GM21526 (cell line): ENCODE results near the gene NCOR1.
"Not testable (repeated sequence)": the region's sequence is repeated elsewhere in the genome, so short reads cannot be mapped to it uniquely, and the experiment has no call there.

ENCODE experiments used
- ATAC-seq: cut with Tn5 transposase; IDR thresholded peaks from one replicate; pipeline ENCODE4 v1.9.1; 2021; ENCODE audit warnings: moderate library complexity; ENCODE audit not compliant: unreplicated experiment, low FRiP score

NCOR1 gene

DNA sequence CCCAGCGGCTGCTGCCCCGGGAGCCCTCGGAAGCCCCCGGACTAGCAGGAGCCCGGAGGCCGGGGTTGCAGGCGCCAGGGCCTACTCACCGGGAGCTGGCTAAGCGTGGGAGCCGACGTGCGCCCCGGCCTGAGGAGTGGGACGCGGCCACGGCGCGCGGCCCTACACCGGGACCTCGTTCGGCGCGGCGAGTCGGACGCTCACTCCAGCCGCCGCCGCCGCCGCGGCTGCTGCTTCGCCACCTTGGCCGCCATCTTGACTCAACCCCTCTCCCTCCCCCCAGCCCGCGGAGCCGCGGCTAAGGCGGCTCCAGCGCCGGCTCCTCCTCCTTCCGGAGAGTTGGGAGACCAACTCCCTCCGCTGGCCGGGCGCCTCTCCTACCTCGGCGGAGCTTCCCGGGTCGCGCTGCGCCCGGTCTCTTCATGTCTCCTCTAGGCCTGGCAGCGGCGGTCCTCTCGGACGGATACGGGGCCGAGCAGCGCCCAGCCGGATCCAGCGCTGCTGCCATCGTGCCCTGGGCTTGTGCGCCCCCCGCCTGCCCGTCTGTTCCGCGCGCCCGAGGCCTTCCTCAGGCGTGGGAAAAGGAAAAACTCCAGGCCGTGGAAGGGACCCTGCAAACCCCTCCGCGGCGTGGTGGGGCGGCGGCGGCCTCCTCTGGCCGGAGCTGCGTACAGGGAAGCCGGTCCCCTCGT lies at the start of gene NCOR1:
Gene NCOR1 (minus strand): TSS at position 262 of the 692 bp plus-strand sequence. CDS start 20,965 bp downstream, outside the sequence.
- ATAC-seq = peak; percentile 65

DNA sequence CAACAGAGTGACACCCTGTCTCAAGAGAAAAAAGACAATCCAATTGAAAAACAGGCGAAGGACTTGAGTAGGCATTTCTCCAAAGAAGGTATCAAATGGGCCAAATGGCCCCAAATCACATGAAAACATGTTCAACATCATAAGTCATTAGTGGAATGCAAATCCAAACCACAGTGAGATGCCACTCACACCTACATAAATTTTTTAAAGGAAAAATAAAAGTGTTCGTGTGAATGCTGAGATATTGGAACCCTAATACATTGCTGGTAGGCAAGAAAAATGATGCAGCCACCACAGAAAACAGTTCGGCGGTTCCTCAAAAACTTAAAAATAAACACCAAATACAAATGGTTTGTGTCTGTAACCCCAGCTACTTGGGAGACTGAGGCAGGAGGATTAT lies 46.9 kb upstream of the NCOR1 start:
- no peak for ATAC-seq

DNA sequence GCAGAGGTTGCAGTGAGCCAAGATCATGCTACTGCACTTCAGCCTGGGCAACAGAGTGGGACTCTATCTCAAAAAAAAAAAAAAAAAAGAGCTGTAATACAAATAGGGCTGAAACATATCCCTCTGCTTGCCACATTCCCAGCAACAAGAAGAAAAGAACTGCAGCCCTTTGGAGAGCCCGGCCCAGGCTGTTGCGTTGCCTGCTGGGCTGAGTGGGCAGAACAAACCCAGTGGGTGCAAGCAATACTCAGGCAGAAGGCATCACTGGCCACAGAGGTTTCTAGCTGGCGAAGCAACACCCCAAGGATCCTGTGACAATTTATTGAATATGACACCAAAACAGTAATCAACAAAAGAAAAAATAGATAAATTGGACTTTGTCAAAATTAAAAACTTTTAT lies 45.7 kb upstream of the NCOR1 start:
- ATAC-seq = no peak

DNA sequence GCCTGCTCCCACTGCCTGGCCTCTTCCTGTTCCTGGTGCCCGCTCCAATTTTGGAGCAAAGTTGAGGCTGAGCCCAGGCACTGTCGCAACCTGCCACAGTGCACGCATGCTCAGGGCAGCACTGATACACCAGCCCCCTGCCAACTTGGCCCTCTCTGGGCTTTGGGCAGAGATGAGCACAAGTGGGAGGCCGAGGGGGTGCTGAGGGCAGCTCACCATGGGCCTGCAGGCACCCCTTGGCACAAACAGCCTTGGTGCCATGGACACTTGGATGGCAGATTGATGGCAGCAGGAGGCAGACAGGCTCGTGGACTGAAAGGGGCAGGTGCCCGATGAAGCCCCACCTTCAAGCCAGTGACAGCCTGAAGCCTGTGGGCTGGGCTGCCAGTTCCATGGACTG lies 44.6 kb upstream of the NCOR1 start:
- ATAC-seq = no peak

DNA sequence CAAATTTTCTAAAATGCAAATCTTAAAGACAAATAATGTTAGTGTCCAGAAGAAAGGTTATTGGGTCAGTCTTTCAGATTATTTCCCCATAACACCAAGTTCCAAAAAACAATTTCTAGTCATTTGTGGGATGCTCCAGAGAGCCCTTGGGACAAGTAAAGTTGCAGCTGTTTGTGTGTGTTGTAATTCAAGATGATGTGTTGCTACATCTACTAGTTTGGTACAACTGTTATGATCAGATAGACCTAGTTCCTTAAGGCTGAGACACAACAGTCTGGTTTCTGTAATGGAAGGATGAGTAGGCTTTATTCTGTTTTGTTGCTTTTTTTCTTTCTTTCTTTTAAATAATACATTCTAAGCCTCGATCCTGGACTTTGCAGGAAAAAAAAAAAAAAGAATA lies 43.6 kb upstream of the NCOR1 start:
- no peak for ATAC-seq

DNA sequence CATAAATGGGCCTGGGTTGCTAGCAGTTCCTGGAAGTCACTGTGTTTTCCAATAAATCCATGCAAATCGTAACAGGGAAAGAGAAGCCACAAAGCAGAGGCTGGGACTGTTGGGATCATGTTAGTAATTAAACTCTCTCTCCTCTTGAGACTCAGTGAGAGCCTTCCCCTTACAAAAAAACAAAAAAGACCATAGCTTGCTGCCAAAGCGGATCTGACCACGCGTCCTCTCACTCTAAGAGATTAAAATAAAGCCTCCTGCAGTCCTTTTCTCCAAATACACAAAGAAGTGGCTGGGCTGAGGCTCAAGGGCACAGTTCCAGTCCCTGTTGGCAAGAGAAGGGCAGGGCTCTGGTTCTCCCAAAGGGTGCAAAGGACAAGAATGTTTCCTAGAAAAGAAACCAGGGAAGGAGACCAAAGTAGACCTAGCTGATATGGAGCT lies 40.2 kb upstream of the NCOR1 start:
- no peak for ATAC-seq

DNA sequence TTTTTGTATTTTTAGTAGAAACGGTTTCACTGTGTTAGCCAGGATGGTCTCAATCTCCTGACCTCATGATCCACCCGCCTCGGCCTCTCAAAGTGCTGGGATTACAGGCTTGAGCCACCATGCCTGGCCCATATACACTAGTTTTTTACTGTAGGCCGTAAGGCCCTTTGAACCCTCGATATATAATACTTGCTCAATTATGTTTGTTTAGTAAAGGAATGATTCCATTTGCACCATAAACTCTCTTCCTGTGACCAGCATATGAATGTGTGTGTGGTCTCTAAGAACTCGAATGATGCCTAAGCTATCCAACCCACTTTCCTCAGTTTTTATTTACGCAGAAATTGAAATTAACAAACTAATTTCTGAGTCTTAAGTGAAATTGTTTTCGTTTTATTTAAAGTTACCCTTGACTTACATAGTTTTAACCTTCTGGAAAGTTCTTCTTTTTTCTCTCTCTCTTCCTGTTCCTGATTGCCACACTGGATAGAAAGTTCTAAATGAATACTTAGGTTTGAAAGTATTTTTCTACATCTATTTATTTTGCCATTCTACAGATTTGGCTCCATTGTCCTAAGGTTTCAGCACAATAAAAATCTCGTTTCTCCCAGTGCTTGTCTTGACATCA lies 39.6 kb upstream of the NCOR1 start:
- ATAC-seq = no peak

DNA sequence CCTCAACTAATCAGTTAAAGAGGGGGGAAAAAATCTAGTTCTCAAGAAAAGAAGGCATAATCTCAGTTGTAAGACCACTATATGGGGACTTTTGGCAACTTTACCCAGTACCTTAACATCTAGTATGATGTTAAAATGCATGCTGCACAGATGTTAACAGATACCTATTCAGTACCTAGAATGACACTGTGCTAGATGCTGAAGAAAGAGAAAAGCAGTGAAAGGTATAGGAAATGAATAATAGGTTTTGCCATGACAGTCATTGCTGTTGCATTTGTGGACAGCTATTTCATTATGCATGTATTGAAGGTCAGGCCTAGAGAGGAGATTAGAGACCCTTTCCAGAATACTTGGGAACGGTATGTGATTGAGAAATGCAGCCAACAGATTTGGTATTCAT lies 36.2 kb upstream of the NCOR1 start:
- ATAC-seq = no peak

DNA sequence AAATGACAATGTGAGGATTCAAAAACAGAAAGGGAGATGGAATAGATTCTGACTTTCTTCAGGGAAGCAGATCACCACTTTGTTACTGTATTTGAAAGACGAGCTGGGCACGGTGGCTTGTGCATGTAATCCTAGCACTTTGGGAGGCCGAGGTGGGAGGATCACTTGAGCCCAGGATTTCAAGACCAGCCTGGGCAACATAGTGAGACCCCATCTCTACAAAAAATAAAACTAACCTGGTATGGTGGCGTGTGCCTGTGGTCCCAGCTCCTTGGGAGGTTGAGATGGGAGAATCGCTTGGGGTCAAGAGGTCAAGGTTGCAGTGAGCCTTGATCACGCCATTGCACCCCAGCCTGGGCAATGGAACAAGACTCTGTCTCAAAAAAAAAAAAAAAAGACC lies 35.7 kb upstream of the NCOR1 start:
- no peak for ATAC-seq

DNA sequence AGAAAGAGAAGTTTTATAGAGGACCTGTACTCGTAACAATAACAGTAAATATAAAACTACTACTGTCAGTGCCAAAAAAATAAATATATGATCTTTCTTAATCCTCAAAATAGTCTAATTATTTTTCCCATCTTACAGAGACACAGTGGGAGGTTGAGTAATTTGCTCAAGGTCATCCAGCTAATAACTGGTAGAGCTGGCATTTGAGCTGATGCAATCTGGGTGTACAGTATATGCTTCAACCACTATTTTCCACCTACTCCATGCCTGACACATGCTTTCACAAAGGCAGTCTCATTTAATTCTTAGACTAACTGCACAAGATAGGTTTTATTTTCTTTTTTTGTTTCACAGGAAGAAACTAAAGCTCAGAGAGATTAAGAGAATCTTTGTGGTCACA lies 35.3 kb upstream of the NCOR1 start:
- ATAC-seq = no peak

DNA sequence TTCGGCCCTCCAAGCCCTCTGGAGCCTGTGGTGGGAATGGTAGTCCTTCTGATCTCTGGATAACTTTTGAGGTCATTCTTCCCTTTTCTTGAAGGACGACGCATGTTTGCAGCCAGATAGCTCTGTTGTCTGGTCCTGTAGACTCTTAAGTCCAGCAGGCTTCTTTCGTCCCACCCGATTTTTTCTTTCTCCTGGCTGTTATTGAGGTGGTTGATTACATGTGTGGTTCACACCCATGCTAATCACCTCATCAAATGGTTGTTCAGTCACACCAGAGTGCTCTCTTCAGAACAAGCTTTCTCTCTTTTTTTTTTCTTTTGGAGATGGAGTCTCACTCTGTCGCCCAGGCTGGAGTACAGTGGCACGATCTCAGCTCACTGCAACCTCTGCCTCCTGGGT lies 32.3 kb upstream of the NCOR1 start:
- no peak for ATAC-seq

DNA sequence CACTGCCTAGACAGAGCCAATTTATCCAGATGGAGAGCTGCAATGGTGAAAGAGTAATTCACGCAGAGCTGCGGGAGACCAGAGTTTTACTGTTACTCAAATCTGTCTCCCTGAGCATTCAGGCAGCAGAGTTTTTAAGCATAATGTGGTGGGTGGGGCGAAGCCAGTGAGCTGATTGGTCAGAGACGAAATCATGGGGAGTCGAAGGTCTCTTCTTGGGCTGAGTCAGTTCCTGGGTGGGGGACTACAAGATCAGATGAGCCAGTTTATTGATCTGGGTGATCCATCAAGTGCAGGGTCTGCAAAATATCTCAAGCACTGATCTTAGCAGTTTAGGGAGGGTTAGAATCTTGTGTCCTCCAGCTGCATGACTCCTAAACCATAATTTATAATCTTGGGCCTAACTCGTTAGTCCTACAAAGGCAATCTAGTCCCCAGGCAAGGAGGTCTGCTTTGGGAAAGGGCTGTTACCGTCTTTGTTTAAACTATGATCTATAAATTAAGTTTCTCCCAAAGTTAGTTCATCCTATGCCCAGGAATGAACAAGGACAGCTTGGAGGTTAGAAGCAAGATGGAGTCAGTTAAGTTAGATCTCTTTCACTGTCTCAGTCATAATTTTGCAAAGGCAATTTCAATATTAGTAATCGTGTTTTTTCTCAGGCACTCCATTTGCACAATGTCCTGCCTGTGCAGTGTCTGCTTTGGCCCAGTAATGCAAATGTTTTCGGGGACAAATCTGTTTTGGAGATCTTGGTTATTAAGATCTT lies 28.6 kb upstream of the NCOR1 start:
- no peak for ATAC-seq

DNA sequence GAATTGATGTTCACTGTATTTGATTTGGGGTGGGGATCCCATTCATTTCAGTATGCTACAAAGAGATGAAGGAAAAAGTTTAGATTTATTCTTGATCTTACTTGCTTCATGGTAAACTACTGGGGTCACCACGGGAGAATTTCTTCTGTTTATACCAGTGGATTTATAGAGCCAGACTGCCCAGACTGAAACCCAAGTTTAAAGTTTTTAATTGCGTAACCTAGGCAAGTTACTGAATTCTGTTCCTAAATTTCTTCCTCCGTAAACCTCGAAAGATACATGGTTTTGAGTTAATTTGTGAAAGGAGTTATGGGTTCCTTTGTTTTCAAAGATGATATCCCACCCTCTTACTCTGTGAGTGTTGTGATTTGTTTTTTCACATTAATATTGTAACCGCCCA lies 28.1 kb upstream of the NCOR1 start:
- no peak for ATAC-seq

DNA sequence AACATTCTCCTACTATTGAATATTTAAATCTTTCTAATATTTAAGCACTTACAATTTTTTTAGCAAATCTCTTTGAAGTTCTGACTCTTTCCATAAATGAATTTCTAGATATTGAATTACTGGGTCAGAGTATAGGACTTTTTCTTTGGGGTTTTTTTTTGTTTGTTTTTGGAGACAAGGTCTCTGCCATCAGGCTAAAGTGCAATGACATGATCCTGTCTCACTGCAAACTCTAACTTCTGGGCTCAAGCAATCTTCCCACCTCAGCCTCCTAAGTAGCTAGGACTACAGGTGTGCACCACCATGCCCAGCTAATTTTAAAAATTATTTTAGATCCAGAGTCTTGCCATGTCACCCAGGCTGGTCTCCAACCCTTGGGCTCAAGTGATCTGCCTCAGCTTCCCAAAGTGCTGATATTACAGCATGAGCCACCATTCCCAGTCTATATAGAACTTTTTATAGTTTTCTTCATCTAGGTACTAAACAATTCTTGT lies 26.6 kb upstream of the NCOR1 start:
- no peak for ATAC-seq

DNA sequence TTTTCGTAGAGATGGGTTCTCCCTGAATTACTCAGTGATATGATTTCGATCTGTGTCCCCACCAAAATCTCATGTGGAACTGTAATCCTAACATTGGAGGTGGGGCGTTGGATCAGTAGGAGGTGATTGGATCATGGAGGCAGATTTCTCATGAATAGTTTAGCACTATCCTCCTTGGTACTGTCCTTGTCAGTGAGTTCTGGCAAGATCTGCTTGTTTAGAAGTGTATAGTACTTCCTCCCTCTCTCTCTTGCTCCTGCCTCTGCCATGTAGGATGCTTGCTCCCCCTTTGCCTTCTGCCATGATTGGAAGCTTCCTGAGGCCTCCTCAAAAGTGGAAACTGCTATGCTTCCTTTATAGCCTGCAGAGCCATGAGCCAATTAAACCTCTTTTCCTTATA lies 24.6 kb upstream of the NCOR1 start:
- no peak for ATAC-seq

DNA sequence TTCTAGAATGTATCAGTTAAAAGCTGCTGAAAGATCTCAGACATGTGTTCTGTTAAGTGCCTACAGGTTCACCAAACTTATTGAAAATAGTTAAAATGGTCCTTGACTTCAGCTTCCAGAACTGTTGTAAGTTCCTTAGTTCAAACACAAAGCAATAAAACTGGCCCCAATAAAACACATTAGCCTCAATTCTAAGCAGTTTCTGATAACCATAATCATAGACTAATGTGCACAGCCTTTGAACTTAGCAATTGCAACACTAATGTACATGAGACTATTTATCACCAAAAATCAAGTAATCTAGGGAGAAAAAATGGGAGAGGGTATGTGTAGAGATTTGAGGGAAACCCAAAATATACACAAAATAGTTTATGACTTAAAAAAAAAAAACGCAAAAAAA lies 17.1 kb upstream of the NCOR1 start:
- ATAC-seq = no peak

DNA sequence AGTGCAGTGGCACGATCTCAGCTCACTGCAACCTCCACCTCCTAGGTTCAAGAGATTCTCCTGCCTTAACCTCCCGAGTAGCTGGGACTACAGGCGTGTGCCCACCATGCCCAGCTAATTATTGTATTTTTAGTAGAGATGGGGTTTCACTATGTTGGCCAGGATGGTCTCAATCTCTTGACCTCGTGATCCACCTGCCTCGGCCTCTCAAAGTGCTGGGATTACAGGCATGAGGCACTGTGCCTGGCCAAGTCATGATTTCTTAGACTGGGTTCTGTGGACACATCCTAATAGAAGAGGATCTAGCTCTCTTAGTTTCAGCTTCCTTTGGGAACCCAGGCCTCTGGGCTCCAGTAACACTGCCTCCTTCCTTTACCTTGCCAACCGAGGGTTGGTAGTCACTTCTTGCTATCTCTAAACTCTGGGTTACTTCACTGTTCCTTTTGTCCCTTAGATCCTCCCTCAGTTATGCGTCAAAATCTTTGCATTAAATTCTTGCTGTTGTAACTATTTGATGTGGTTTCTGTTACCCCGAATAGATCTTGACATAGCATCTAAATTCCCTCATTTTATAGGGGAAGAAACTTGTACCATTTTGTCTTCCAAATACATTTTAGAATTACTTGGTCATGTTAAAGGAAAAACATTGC lies 14.7 kb upstream of the NCOR1 start:
- ATAC-seq = not testable (repeated sequence)

DNA sequence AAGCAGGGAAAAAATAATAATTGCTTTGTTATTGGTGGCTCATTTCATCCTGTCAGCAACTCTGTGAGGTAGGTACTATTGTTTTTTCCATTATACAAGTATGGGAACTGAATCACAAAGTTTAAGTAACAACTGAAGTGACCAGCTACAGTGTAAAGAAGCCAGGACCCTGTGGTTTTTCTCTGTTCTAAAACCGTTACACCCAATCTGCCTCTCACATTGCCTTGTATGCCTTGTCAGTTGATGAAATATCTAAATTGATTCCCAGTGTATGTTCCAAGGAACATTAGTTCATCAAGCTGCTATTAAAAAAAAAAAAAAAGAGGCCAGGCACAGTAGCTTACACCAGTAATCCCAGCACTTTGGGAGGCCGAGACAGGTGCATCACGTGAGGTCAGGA lies 7.1 kb upstream of the NCOR1 start:
- ATAC-seq = no peak

DNA sequence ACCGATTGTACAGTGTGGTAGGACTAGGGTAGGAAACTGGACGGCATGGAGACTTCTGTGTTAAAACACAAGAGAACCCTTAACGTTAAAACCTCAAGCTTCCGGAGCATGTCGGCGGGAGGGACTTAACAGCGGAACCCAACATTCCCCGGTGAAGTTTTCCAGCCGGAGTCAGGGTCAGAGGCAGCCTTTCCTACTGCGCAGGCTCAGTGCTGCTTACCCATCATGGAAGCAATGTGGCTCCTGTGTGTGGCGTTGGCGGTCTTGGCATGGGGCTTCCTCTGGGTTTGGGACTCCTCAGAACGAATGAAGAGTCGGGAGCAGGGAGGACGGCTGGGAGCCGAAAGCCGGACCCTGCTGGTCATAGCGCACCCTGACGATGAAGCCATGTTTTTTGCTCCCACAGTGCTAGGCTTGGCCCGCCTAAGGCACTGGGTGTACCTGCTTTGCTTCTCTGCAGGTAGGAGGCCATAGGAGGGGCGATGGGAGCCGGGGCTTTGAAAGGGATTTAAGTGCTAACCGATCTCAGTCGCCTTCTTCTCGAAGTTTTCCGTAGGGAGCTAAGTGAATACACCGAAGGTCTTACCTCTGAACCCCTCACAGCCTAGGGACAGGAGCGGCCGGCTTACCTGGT lies 1.8 kb upstream of the NCOR1 start, which contains the start of gene PIGL:
Gene PIGL (plus strand): TSS at position 209 of the 634 bp plus-strand sequence. CDS start 17 bp downstream, at position 226.
- peak; percentile 31 for ATAC-seq

DNA sequence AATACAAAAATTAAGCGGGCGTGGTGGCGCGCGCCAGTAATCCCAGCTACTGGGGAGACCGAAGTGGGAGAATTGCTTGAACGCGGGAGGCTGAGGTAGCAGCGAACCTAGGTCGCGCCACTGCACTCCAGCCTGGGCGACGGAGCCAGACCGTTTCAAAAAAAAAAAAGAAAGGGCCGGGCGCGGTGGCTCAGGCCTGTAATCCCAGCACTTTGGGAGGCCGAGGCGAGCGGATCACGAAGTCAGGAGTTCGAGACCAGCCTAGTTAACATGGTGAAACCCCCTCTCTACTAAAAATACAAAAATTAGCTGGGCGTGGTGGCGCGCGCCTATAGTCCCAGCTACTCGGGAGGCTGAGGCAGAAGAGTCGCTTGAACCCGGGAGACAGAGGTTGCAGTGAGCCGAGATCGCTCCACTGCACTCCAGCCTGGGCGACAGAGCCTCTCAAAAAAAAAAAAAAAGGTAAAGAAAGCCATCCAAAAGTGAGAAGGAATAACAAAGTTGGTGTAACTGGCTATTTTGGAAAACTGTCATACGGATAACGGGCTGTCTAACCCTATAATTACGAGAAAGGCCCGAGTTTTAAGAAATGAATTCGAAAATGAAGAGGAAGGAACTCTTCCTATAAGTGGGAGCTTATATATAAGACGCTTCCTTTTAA lies 1.1 kb upstream of the NCOR1 start:
- ATAC-seq = not testable (repeated sequence)
